Measurements from ENCODE around the gene FKBP1B. TPM values are rescaled to one million over a fixed set of nuclear protein-coding genes. Genes with fewer than 3 reads are reported as not detected.

Gene FKBP1B
- total RNA-seq, 1 donor: 3.3 TPM

GRCh38 chr2:24046930-24047702 is 2.4 kb upstream of the FKBP1B start, which contains the start of gene WDCP:
Gene WDCP (minus strand): TSS chr2:24047391. CDS start chr2:24039494, 7,897 bp downstream.
- Histone ChIP-seq H3K27ac (ENCODE audit: low read depth, low read length) (peak within 1 kb of the TSS; percentile 53), H3K4me1 (ENCODE audit: insufficient read depth, low read length) (peaks cover 20% of the 10 kb centered on the region), H4K20me1 (ENCODE audit: insufficient read depth, low read length) (no peaks in the 10 kb centered on the region), H2AFZ (ENCODE audit: low read length) (peak within 1 kb of the TSS; percentile 97), H3K9me3 (ENCODE audit: low read depth, low read length) (no peaks in the 10 kb centered on the region), H3K4me3 (ENCODE audit: insufficient read depth, low read length) (peak within 1 kb of the TSS; percentile 99), H3K79me2 (ENCODE audit: insufficient read depth, low read length) (peaks cover 27% of the 10 kb centered on the region), H3K27me3 (ENCODE audit: insufficient read depth, low read length) (peaks cover 3% of the 10 kb centered on the region), H3K36me3 (ENCODE audit: insufficient read depth, low read length) (no peaks in the 10 kb centered on the region), H3K4me2 (ENCODE audit: insufficient read depth, low read length) (peak within 1 kb of the TSS; percentile 97)
- no peak for TF ChIP-seq CTCF (IDR thresholded peaks at IDR 0.05; ENCODE audit: extremely low read depth, low read depth, low read length)
- DNase-seq (ENCODE audit: insufficient read length, low spot score, missing footprints): peak; percentile 97

GRCh38 chr2:24047703-24048033 is 1.9 kb upstream of the FKBP1B start:
- no peaks in the 10 kb centered on the region for H4K20me1 ChIP-seq (ENCODE audit: insufficient read depth, low read length)
- H3K27me3 ChIP-seq (ENCODE audit: insufficient read depth, low read length): peaks cover 3% of the 10 kb centered on the region
- H2AFZ ChIP-seq (ENCODE audit: low read length): peak overlapping the region; percentile 97
- no peak for DNase-seq (ENCODE audit: insufficient read length, low spot score, missing footprints)
- H3K36me3 ChIP-seq (ENCODE audit: insufficient read depth, low read length): no peaks in the 10 kb centered on the region
- TF ChIP-seq CTCF (IDR thresholded peaks at IDR 0.05; ENCODE audit: extremely low read depth, low read depth, low read length): no peak
- peaks cover 27% of the 10 kb centered on the region for H3K79me2 ChIP-seq (ENCODE audit: insufficient read depth, low read length)
- peaks cover 20% of the 10 kb centered on the region for H3K4me1 ChIP-seq (ENCODE audit: insufficient read depth, low read length)
- H3K4me3 ChIP-seq (ENCODE audit: insufficient read depth, low read length): peak overlapping the region; percentile 99
- peak overlapping the region; percentile 66 for H3K4me2 ChIP-seq (ENCODE audit: insufficient read depth, low read length)
- no peak overlapping the region for H3K27ac ChIP-seq (ENCODE audit: low read depth, low read length)
- H3K9me3 ChIP-seq (ENCODE audit: low read depth, low read length): no peaks in the 10 kb centered on the region

GRCh38 chr2:24048769-24049484 is 614 bp upstream of the FKBP1B start:
- H3K4me3 ChIP-seq (ENCODE audit: insufficient read depth, low read length): peak overlapping the region; percentile 77

More at GRCh38 chr2:24048769-24049484, 614 bp upstream of the FKBP1B start:
- Histone ChIP-seq H2AFZ (ENCODE audit: low read length) (peak overlapping the region; percentile 16), H4K20me1 (ENCODE audit: insufficient read depth, low read length) (no peaks in the 10 kb centered on the region), H3K27me3 (ENCODE audit: insufficient read depth, low read length) (peaks cover 3% of the 10 kb centered on the region), H3K27ac (ENCODE audit: low read depth, low read length) (no peak overlapping the region), H3K4me1 (ENCODE audit: insufficient read depth, low read length) (peaks cover 20% of the 10 kb centered on the region), H3K4me2 (ENCODE audit: insufficient read depth, low read length) (peak overlapping the region; percentile 86), H3K36me3 (ENCODE audit: insufficient read depth, low read length) (no peaks in the 10 kb centered on the region), H3K9me3 (ENCODE audit: low read depth, low read length) (no peaks in the 10 kb centered on the region), H3K79me2 (ENCODE audit: insufficient read depth, low read length) (peaks cover 21% of the 10 kb centered on the region)
- TF ChIP-seq CTCF (IDR thresholded peaks at IDR 0.05; ENCODE audit: extremely low read depth, low read depth, low read length): no peak
- peak; percentile 48 for DNase-seq (ENCODE audit: insufficient read length, low spot score, missing footprints)
